H1 (cell line): Measurements from ENCODE around the gene CEBPE. TPM values are rescaled to one million over a fixed set of nuclear protein-coding genes. Genes with fewer than 3 reads are reported as not detected.

Experiments used
- CTCF ChIA-PET: fragments of 300-600 bp; sonication (Branson Sonifier 250); formaldehyde crosslinking; loops from one replicate; lab custom pipeline; 2021; ENCODE audit not compliant: partially characterized antibody; lab: Charles Lee
- POLR2A ChIA-PET: fragments of 300-600 bp; sonication (Branson Sonifier 250); formaldehyde crosslinking; loops from one replicate; lab custom pipeline; 2021; ENCODE audit warnings: inconsistent platforms; ENCODE audit not compliant: partially characterized antibody; lab: Charles Lee
- DNase-seq, 2 experiments: peaks; one replicate each; pipeline versions ENCODE4 v3.0.0 to v3.0.0-alpha.2; 2010 to 2022; ENCODE audit warnings: low spot score in 2 of 2, low read depth in 1 of 2, mixed read lengths in 1 of 2
- FAIRE-seq: peaks from 2 replicates; lab custom pipeline; 2011; peaks lifted over from hg19 to GRCh38; lab: Jason Lieb, UNC
- H2AFZ ChIP-seq: 2 replicates; pipeline ENCODE4 v1.8.1; 2012; ENCODE audit warnings: low read length, inconsistent platforms
- H2AK5ac ChIP-seq: 2 replicates; pipeline ENCODE4 v1.6.1; 2013; ENCODE audit warnings: low read depth, low read length
- H2BK120ac ChIP-seq: replicated peaks from 2 replicates; pipeline ENCODE3; 2013; ENCODE audit warnings: low read depth, low read length, inconsistent platforms
- H2BK12ac ChIP-seq: 2 replicates; pipeline ENCODE4 v1.6.1; 2013; ENCODE audit warnings: low read depth, low read length
- H2BK15ac ChIP-seq: 2 replicates; pipeline ENCODE4 v1.6.1; 2013; ENCODE audit warnings: low read length
- H2BK20ac ChIP-seq: 2 replicates; pipeline ENCODE4 v1.6.1; 2013; ENCODE audit warnings: low read length
- H2BK5ac ChIP-seq: 2 replicates; pipeline ENCODE4 v1.6.1; 2013; ENCODE audit warnings: low read depth, low read length
- H3K14ac ChIP-seq: 2 replicates; pipeline ENCODE4 v1.6.1; 2013; ENCODE audit warnings: inconsistent platforms; ENCODE audit not compliant: insufficient read length
- H3K18ac ChIP-seq: 2 replicates; pipeline ENCODE4 v1.6.1; 2013; ENCODE audit warnings: low read length; ENCODE audit errors: extremely low read depth
- H3K23ac ChIP-seq: 2 replicates; pipeline ENCODE4 v1.6.1; 2013; ENCODE audit warnings: inconsistent platforms; ENCODE audit not compliant: insufficient read length
- H3K23me2 ChIP-seq: 2 replicates; pipeline ENCODE4 v1.6.1; 2013; ENCODE audit warnings: low read depth, low read length
- H3K27ac ChIP-seq: 2 replicates; pipeline ENCODE4 v1.6.1; 2011; ENCODE audit warnings: low read depth, low read length, inconsistent platforms
- H3K27me3 ChIP-seq, 4 experiments: replicated peaks in 1 of 4; 1 replicate in 1 of 4; 2 replicates in 3 of 4; pipeline versions ENCODE4 v1.6.1 to v1.8.1; 2011 to 2013; ENCODE audit warnings: low read length in 3 of 4, mild to moderate bottlenecking in 3 of 4, inconsistent platforms in 2 of 4, mixed read lengths in 2 of 4, moderate library complexity in 1 of 4; ENCODE audit not compliant: control insufficient read depth in 3 of 4, insufficient read depth in 3 of 4; ENCODE audit errors: extremely low read depth in 1 of 4
- H3K36me3 ChIP-seq, 4 experiments: 2 replicates each; pipeline versions ENCODE4 v1.6.1 to v1.8.1; 2011 to 2013; ENCODE audit warnings: mild to moderate bottlenecking in 4 of 4, low read length in 3 of 4, moderate library complexity in 2 of 4, control low read depth in 1 of 4, inconsistent platforms in 1 of 4; ENCODE audit not compliant: insufficient read depth in 4 of 4, control insufficient read depth in 2 of 4
- H3K4ac ChIP-seq: replicated peaks from 2 replicates; pipeline ENCODE3; 2013; ENCODE audit warnings: low read length, low read depth, mixed read lengths, inconsistent platforms; ENCODE audit not compliant: insufficient read length
- H3K4me1 ChIP-seq, 4 experiments: replicated peaks in 1 of 4; 1 replicate in 1 of 4; 2 replicates in 3 of 4; pipeline versions ENCODE4 v1.6.1 to v1.8.1; 2011 to 2013; ENCODE audit warnings: low read length in 3 of 4, inconsistent platforms in 2 of 4, mixed read lengths in 1 of 4; ENCODE audit not compliant: insufficient read depth in 4 of 4, control insufficient read depth in 3 of 4
- H3K4me2 ChIP-seq, 2 experiments: 2 replicates each; pipeline versions ENCODE4 v1.6.1 to v1.8.1; 2011 to 2013; ENCODE audit warnings: low read depth in 2 of 2, low read length in 2 of 2, control low read depth in 1 of 2, inconsistent platforms in 1 of 2, mild to moderate bottlenecking in 1 of 2; ENCODE audit not compliant: insufficient read depth in 1 of 2
- H3K4me3 ChIP-seq, 4 experiments: fragments of 200-600, 300-600 bp in 1 of 4; sonication (generic), shearing (Covaris generic), sonication (Bioruptor Twin) in 1 of 4; 2 replicates each; pipeline versions ENCODE4 v1.5.1 to v1.8.1; 2011 to 2016; ENCODE audit warnings: low read length in 4 of 4, low read depth in 3 of 4, control low read depth in 2 of 4, inconsistent platforms in 2 of 4, mild to moderate bottlenecking in 2 of 4, mixed read lengths in 1 of 4, moderate library complexity in 1 of 4; ENCODE audit not compliant: insufficient read depth in 2 of 4; ENCODE audit errors: extremely low read depth in 1 of 4
- H3K56ac ChIP-seq: replicated peaks from 2 replicates; pipeline ENCODE3; 2013; ENCODE audit warnings: low read depth, mild to moderate bottlenecking, mixed read lengths, low read length, inconsistent platforms; ENCODE audit not compliant: insufficient read length
- H3K79me1 ChIP-seq: 2 replicates; pipeline ENCODE4 v1.6.1; 2013; ENCODE audit warnings: low read depth, low read length, control low read depth
- H3K79me2 ChIP-seq, 2 experiments: 2 replicates each; pipeline versions ENCODE4 v1.6.1 to v1.8.1; 2012 to 2013; ENCODE audit warnings: low read length in 2 of 2, mild to moderate bottlenecking in 2 of 2, inconsistent platforms in 1 of 2; ENCODE audit not compliant: insufficient read depth in 2 of 2, control insufficient read depth in 1 of 2
- H3K9ac ChIP-seq, 4 experiments: replicated peaks in 1 of 4; 1 replicate in 1 of 4; 2 replicates in 3 of 4; pipeline versions ENCODE4 v1.6.1 to v1.8.1; 2011 to 2013; ENCODE audit warnings: low read depth in 3 of 4, low read length in 3 of 4, control low read depth in 2 of 4, mild to moderate bottlenecking in 2 of 4, moderate library complexity in 2 of 4, inconsistent platforms in 1 of 4; ENCODE audit errors: extremely low read depth in 1 of 4
- H3K9me3 ChIP-seq, 2 experiments: 2 replicates each; pipeline versions ENCODE4 v1.6.1 to v1.8.1; 2012 to 2013; ENCODE audit warnings: mild to moderate bottlenecking in 2 of 2, moderate library complexity in 2 of 2, control low read depth in 1 of 2, inconsistent platforms in 1 of 2, low read depth in 1 of 2, low read length in 1 of 2, mixed read lengths in 1 of 2; ENCODE audit not compliant: insufficient read depth in 2 of 2
- H4K20me1 ChIP-seq, 2 experiments: replicated peaks in 1 of 2; 2 replicates each; pipeline versions ENCODE3 to v1.8.1; 2011 to 2013; ENCODE audit warnings: inconsistent platforms in 2 of 2, low read length in 2 of 2, mild to moderate bottlenecking in 1 of 2; ENCODE audit not compliant: insufficient read depth in 2 of 2, control insufficient read depth in 1 of 2
- H4K5ac ChIP-seq: 2 replicates; pipeline ENCODE4 v1.6.1; 2013; ENCODE audit warnings: low read length, low read depth, mixed read lengths, inconsistent platforms; ENCODE audit not compliant: insufficient read length
- H4K8ac ChIP-seq: 2 replicates; pipeline ENCODE4 v1.8.0; 2013; ENCODE audit warnings: mild to moderate bottlenecking, moderate library complexity, low read length, inconsistent platforms; ENCODE audit not compliant: insufficient read depth; ENCODE audit errors: extremely low read depth
- H4K91ac ChIP-seq: replicated peaks from 2 replicates; pipeline ENCODE3; 2013; ENCODE audit warnings: low read length, mixed read lengths, inconsistent platforms; ENCODE audit not compliant: insufficient read length
- BACH1 ChIP-seq: IDR thresholded peaks from 2 replicates; pipeline ENCODE4 v1.6.1; 2012; ENCODE audit warnings: low read length, improper control_type of control experiment
- BRCA1 ChIP-seq: IDR thresholded peaks from 2 replicates; pipeline ENCODE4 v1.6.1; 2012; ENCODE audit warnings: low read depth, low read length, improper control_type of control experiment
- CEBPB ChIP-seq: IDR thresholded peaks from 2 replicates; pipeline ENCODE4 v1.6.1; 2012; ENCODE audit warnings: low read depth, low read length
- CTBP2 ChIP-seq: IDR thresholded peaks from 2 replicates; pipeline ENCODE4 v1.7.0; 2011; ENCODE audit warnings: borderline replicate concordance, mild to moderate bottlenecking, moderate library complexity, mixed read lengths, low read length; ENCODE audit not compliant: insufficient read depth, insufficient read length
- EZH2 ChIP-seq: fragments of 200-600 bp; sonication (generic); IDR thresholded peaks from 2 replicates; pipeline ENCODE4 v1.7.1; 2012; ENCODE audit warnings: low read depth, mild to moderate bottlenecking, moderate library complexity, low read length, inconsistent platforms; ENCODE audit not compliant: severe bottlenecking
- HDAC6 ChIP-seq: IDR thresholded peaks from one replicate; pipeline ENCODE4 v1.7.1; 2012; ENCODE audit warnings: low read depth, mild to moderate bottlenecking, inconsistent platforms, low read length, moderate library complexity
- JUND ChIP-seq: IDR thresholded peaks from 2 replicates; pipeline ENCODE4 v1.6.1; 2011; ENCODE audit warnings: mild to moderate bottlenecking, improper control_type of control experiment, low read length
- MAFK ChIP-seq: IDR thresholded peaks from 2 replicates; pipeline ENCODE4 v1.6.1; 2012; ENCODE audit warnings: low read depth, mild to moderate bottlenecking, improper control_type of control experiment, low read length
- NANOG ChIP-seq: IDR thresholded peaks from 2 replicates; pipeline ENCODE4 v1.6.1; 2011; ENCODE audit warnings: low read length, low read depth, mild to moderate bottlenecking, inconsistent platforms; ENCODE audit not compliant: insufficient read depth, poor library complexity, severe bottlenecking
- POLR2A ChIP-seq, 2 experiments: IDR thresholded peaks; 1 replicate in 1 of 2; 2 replicates in 1 of 2; pipeline ENCODE4 v1.6.1; 2011; ENCODE audit warnings: low read depth in 2 of 2, low read length in 2 of 2, mild to moderate bottlenecking in 2 of 2; ENCODE audit errors: control extremely low read depth in 1 of 2
- RBBP5 ChIP-seq: IDR thresholded peaks from 2 replicates; pipeline ENCODE4 v1.7.1; 2012; ENCODE audit warnings: low read depth, mild to moderate bottlenecking, inconsistent platforms, low read length, moderate library complexity, borderline replicate concordance
- SIRT6 ChIP-seq: IDR thresholded peaks from one replicate; pipeline ENCODE4 v1.7.1; 2012; ENCODE audit warnings: low read length, inconsistent platforms
- TBP ChIP-seq: IDR thresholded peaks from 2 replicates; pipeline ENCODE4 v1.6.1; 2011; ENCODE audit warnings: low read depth, low read length, improper control_type of control experiment
- TEAD4 ChIP-seq: IDR thresholded peaks from 2 replicates; pipeline ENCODE4 v1.6.1; 2012; ENCODE audit warnings: low read depth, low read length, inconsistent platforms, mixed read lengths
- ZNF274 ChIP-seq: IDR thresholded peaks from 2 replicates; pipeline ENCODE4 v1.7.0; 2012; ENCODE audit warnings: low read length, borderline replicate concordance; ENCODE audit errors: extremely low read depth
- WGBS, 2 experiments: shearing (Covaris generic) in 1 of 2; methylation state at CpG; one replicate each; pipeline versions ENCODE4 v1.1.6 to v1.1.7; 2013 to 2015; ENCODE audit warnings: low lambda C conversion rate in 2 of 2, mixed read lengths in 2 of 2, inconsistent platforms in 1 of 2, low coverage in 1 of 2, missing lambda C conversion rate in 1 of 2; ENCODE audit not compliant: insufficient replicate concordance in 2 of 2, insufficient coverage in 1 of 2, insufficient read length in 1 of 2; ENCODE audit errors: extremely low coverage in 1 of 2, missing lambda C conversion rate in 1 of 2; 5-methylcytosine and 5-hydroxymethylcytosine counted together
- polyA plus RNA-seq, 7 experiments: library from polyadenylated mRNA; depleted of rRNA in 3 of 7; stranded (reverse) in 5 of 7; unstranded in 2 of 7; fragments of >200 nt in 5 of 7; fragments of 200-250 nt in 2 of 7; gene quantifications; 1 replicate in 5 of 7; 2 replicates in 1 of 7; 4 replicates in 1 of 7; pipeline versions ENCODE4 v1.2.1 to v1.2.3, GENCODE V29; 2011 to 2013; ENCODE audit warnings: missing spikeins in 2 of 7, mixed read lengths in 2 of 7
- total RNA-seq: library from RNA; stranded (reverse); fragmentation: NEBNext Ultra II Directional; extraction: Animal tissue kit (Norgen Biotek cat#: 25700); gene quantifications from 2 replicates; pipeline ENCODE4 v1.2.1, GENCODE V29; 2021

Gene CEBPE
- total and polyA plus RNA-seq, 2 of the 8 experiments (the other 6 are each of a cell fraction or from before 2014, with no cell fraction given): 0.05 TPM; not detected in 1

- no peak overlapping the region for H3K4me2 ChIP-seq
- FAIRE-seq (no peak), DNase-seq (no peak)
- H3K79me1 ChIP-seq: no peaks in the 10 kb centered on the region; the same call in 1 of the 2 replicates
- no peaks in the 10 kb centered on the region for H4K20me1 ChIP-seq
- no peak overlapping the region for H2BK12ac ChIP-seq
- ChIA-PET POLR2A (interaction anchor here (2.2 to 3.0 kb wide), 2 partner anchors 9 to 32 kb away, joined by 12 to 14 read pairs; partner anchors contain the start of genes ACIN1 and C14orf119), CTCF (interaction anchor here (1.4 kb wide), 2 partner anchors 10 to 33 kb away, joined by 4 to 7 read pairs; no protein-coding TSS in a partner anchor)
- H3K4me1 ChIP-seq: peaks cover 6 to 15% (median 9%) of the 10 kb centered on the region in 4 experiments; a peak in 4 of 7 replicates
- no peak overlapping the region for H4K8ac ChIP-seq
- no peak overlapping the region for H4K5ac ChIP-seq
- H3K36me3 ChIP-seq: peaks cover 0 to 5% (median 0%) of the 10 kb centered on the region in 4 experiments; a peak in 2 of 8 replicates
- no peak overlapping the region for H2BK120ac ChIP-seq
- no peak overlapping the region for H2AFZ ChIP-seq
- no peak overlapping the region for H3K27ac ChIP-seq
- no peaks in the 10 kb centered on the region for H3K23me2 ChIP-seq
- H3K9me3 ChIP-seq: peaks cover 2 to 3% of the 10 kb centered on the region in 2 experiments; a peak in 2 of 4 replicates
- H3K9ac ChIP-seq: no peak overlapping the region
- H3K79me2 ChIP-seq: peaks cover 0 to 1% of the 10 kb centered on the region in 2 experiments; a peak in 1 of 4 replicates
- 95% methylated on average over 4 of the region's 4 CpGs; no CpG with 5 or more reads in 1 of the 2 experiments for WGBS, 2 experiments
- no peaks in the 10 kb centered on the region; a peak in 2 of 7 replicates for H3K27me3 ChIP-seq
- no peak overlapping the region for H2BK5ac ChIP-seq
- H2BK15ac ChIP-seq: no peak overlapping the region
- no peak overlapping the region for H3K4me3 ChIP-seq
- no peak overlapping the region for H4K91ac ChIP-seq
- no peak overlapping the region for H2AK5ac ChIP-seq
- H2BK20ac ChIP-seq: no peak overlapping the region
- no peak overlapping the region for H3K18ac ChIP-seq
- no peak overlapping the region for H3K14ac ChIP-seq
- H3K4ac ChIP-seq: no peak overlapping the region
- H3K23ac ChIP-seq: no peak overlapping the region
- H3K56ac ChIP-seq: no peak overlapping the region
- TF ChIP-seq BRCA1 (no peak), MAFK (no peak), TBP (no peak), CEBPB (no peak), JUND (no peak), NANOG (no peak), TEAD4 (no peak), EZH2 (no peak), POLR2A (IDR thresholded peaks at IDR 0.05; ENCODE audit: control extremely low read depth in 1 of 2, low read depth in 2 of 2, low read length in 2 of 2) (no peak), SIRT6 (no peak), HDAC6 (no peak), BACH1 (no peak), RBBP5 (no peak), ZNF274 (no peak), CTBP2 (no peak)
These were observed 15.5 kb downstream of the CEBPE start for GRCh38 chr14:23103581-23103980.
